GM12878 (cell line): ENCODE results near the gene PTPRH. TPM values are rescaled to one million over a fixed set of nuclear protein-coding genes. Genes with fewer than 3 reads are reported as not detected.

Experiments used
- EZH2 ChIP-seq: IDR thresholded peaks from 2 replicates; pipeline ENCODE4 v1.6.1; 2012; ENCODE audit warnings: low read depth, mild to moderate bottlenecking, control low read depth, inconsistent platforms, low read length, borderline replicate concordance; ENCODE audit not compliant: control insufficient read depth
- KLF5 ChIP-seq: fragments of 450-650 bp; IDR thresholded peaks from 2 replicates; pipeline ENCODE4 v1.6.1; 2014; ENCODE audit warnings: mild to moderate bottlenecking; ENCODE audit not compliant: partially characterized antibody
- NFIC ChIP-seq: IDR thresholded peaks from 2 replicates; pipeline ENCODE4 v1.6.1; 2012; ENCODE audit warnings: low read depth, mild to moderate bottlenecking, inconsistent platforms, low read length, moderate library complexity
- SUZ12 ChIP-seq: fragments of 200-600 bp; sonication (generic); IDR thresholded peaks from one replicate; pipeline ENCODE4 v1.6.1; 2018; ENCODE audit warnings: antibody characterized with exemption, mild to moderate bottlenecking; ENCODE audit not compliant: unreplicated experiment
- polyA plus RNA-seq, 11 experiments: library from polyadenylated mRNA; depleted of rRNA in 4 of 11; unstranded in 6 of 11; stranded (reverse) in 5 of 11; fragments of >200 nt; fragmentation: Nextera tagmentation in 4 of 11; fragmentation: Illumina TruSeq in 1 of 11; extraction: Ambion mirVana in 4 of 11; extraction: Trizol in 1 of 11; gene quantifications; 1 replicate in 1 of 11; 2 replicates in 10 of 11; pipeline versions ENCODE4 v1.2.1 to v1.2.3, GENCODE V29; 2011 to 2016; ENCODE audit warnings: inconsistent platforms in 2 of 11, missing spikeins in 2 of 11, low read depth in 1 of 11
- total RNA-seq, 4 experiments: library from RNA; depleted of rRNA in 3 of 4; stranded (reverse); fragments of >200 nt in 3 of 4; fragmentation: Illumina TruSeq in 1 of 4; extraction: Trizol in 1 of 4; gene quantifications; 2 replicates each; pipeline versions ENCODE4 v1.2.1 to v1.2.3, GENCODE V29; 2013 to 2021
- TF ChIP-seq, protein P1 (sequence below): IDR thresholded peaks from 2 replicates; pipeline ENCODE4 v1.6.1; 2012; ENCODE audit warnings: low read depth, low read length, improper control_type of control experiment
- TF ChIP-seq, protein P2 (sequence below): IDR thresholded peaks from 2 replicates; pipeline ENCODE4 v1.6.1; 2012; ENCODE audit warnings: mild to moderate bottlenecking, low read depth, low read length

Gene PTPRH
- total and polyA plus RNA-seq, 10 of the 15 experiments (the other 5 are each of a cell fraction or from before 2014, with no cell fraction given) = 0.08 TPM; not detected in 9

DNA sequence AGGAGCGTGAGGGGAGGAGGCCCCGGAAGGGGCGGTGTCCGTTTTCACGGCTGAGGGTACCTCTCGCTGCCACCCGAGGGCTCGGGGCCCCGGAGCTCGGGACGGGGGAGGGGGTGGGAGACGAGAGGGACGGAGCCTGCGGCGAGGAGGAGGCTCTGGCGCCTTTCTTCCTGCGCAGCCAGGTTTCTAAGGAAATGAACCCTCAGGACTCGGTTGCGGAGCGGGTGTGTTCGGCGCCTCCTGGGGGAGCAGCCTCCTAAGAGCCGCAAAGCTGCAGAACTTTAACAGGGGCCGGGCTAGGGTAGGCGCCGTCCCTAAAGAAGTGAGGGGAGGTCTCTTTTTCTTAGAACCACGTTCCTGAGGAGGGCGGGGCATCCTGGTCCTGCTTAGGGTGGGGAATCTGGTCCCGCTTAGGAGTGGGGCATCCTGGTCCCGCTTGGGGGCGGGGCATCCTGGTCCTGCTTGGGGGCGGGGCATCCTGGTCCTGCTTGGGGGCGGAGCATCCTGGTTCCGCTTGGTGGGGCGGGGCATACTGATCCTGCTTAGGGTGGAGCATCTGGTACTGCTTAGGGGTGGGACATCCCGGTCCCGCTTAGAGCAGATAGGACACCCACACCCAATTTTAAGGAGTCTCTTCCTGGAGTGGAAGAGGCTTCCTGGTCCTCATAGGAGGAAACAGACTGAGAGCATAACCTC lies 35.4 kb downstream of the PTPRH start (continued):
- TF ChIP-seq, protein P1, sequence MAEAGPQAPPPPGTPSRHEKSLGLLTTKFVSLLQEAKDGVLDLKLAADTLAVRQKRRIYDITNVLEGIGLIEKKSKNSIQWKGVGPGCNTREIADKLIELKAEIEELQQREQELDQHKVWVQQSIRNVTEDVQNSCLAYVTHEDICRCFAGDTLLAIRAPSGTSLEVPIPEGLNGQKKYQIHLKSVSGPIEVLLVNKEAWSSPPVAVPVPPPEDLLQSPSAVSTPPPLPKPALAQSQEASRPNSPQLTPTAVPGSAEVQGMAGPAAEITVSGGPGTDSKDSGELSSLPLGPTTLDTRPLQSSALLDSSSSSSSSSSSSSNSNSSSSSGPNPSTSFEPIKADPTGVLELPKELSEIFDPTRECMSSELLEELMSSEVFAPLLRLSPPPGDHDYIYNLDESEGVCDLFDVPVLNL = no peak
- TF ChIP-seq SUZ12 (no peak), KLF5 (no peak), EZH2 (no peak), NFIC (no peak)
- TF ChIP-seq, protein P2, sequence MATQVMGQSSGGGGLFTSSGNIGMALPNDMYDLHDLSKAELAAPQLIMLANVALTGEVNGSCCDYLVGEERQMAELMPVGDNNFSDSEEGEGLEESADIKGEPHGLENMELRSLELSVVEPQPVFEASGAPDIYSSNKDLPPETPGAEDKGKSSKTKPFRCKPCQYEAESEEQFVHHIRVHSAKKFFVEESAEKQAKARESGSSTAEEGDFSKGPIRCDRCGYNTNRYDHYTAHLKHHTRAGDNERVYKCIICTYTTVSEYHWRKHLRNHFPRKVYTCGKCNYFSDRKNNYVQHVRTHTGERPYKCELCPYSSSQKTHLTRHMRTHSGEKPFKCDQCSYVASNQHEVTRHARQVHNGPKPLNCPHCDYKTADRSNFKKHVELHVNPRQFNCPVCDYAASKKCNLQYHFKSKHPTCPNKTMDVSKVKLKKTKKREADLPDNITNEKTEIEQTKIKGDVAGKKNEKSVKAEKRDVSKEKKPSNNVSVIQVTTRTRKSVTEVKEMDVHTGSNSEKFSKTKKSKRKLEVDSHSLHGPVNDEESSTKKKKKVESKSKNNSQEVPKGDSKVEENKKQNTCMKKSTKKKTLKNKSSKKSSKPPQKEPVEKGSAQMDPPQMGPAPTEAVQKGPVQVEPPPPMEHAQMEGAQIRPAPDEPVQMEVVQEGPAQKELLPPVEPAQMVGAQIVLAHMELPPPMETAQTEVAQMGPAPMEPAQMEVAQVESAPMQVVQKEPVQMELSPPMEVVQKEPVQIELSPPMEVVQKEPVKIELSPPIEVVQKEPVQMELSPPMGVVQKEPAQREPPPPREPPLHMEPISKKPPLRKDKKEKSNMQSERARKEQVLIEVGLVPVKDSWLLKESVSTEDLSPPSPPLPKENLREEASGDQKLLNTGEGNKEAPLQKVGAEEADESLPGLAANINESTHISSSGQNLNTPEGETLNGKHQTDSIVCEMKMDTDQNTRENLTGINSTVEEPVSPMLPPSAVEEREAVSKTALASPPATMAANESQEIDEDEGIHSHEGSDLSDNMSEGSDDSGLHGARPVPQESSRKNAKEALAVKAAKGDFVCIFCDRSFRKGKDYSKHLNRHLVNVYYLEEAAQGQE = no peak
